Mesothelial cell of epicardium (in vitro differentiated cells): Measurements from ENCODE around the gene AHSA1. TPM values are rescaled to one million over a fixed set of nuclear protein-coding genes. Genes with fewer than 3 reads are reported as not detected.

ENCODE experiments used
- DNase-seq, 2 experiments: peaks; one replicate each; pipeline ENCODE4 v3.0.0; 2021; ENCODE audit warnings: low spot score in 2 of 2; ENCODE audit not compliant: unreplicated experiment in 2 of 2
- H3K27ac Mint-ChIP-seq: 2 replicates; pipeline ENCODE4 v1.8.0; 2021; ENCODE audit warnings: mixed read lengths
- H3K27me3 Mint-ChIP-seq: 2 replicates; pipeline ENCODE4 v1.8.0; 2021; ENCODE audit warnings: low read depth, mixed read lengths
- H3K36me3 Mint-ChIP-seq: 2 replicates; pipeline ENCODE4 v1.8.0; 2021; ENCODE audit warnings: mixed read lengths
- H3K4me1 Mint-ChIP-seq: 2 replicates; pipeline ENCODE4 v1.8.0; 2021; ENCODE audit warnings: mixed read lengths
- H3K4me3 Mint-ChIP-seq: 2 replicates; pipeline ENCODE4 v1.8.0; 2021; ENCODE audit warnings: mild to moderate bottlenecking, moderate library complexity, mixed read lengths
- H3K9me3 Mint-ChIP-seq: 2 replicates; pipeline ENCODE4 v1.8.0; 2021; ENCODE audit warnings: mixed read lengths
- CTCF ChIP-seq: fragments of 200-600 bp; sonication (generic); IDR thresholded peaks from one replicate; pipeline ENCODE4 v1.5.0; 2021; ENCODE audit warnings: antibody characterized with exemption; ENCODE audit not compliant: unreplicated experiment
- total RNA-seq: library from RNA; stranded (reverse); gene quantifications from 3 replicates; pipeline ENCODE4 v1.2.1, GENCODE V29; 2021

The AHSA1 gene
- total RNA-seq, 1 donor from 2014 or later: 99.9 TPM

DNA sequence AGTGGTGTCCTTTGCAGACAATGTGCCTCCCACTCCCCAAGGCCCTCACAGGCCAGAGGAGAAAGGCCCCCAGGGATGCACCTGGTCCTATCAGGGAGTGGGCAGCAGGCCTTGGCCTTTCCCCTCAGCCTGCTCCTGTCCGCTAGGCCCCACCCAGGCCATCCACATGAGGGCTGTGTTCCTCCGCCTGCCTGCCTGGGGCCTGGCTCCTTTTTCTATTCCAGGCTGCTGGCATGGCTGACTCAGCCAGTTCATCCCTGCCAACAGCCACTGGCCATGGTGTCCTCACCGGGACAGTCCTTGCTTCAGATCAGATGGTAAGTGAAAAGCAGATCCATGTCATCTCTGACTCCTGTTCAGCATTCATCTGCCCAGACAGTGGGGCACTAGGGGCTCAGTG is 27.4 kb downstream of the AHSA1 start:
- Mint-ChIP-seq H3K27ac (no peak overlapping the region), H3K9me3 (no peaks in the 10 kb centered on the region), H3K4me1 (no peaks in the 10 kb centered on the region), H3K36me3 (no peaks in the 10 kb centered on the region), H3K4me3 (no peak overlapping the region), H3K27me3 (no peaks in the 10 kb centered on the region)
- no peak for DNase-seq
- TF ChIP-seq CTCF: no peak

- Mint-ChIP-seq H3K9me3 (no peaks in the 10 kb centered on the region), H3K27ac (no peak overlapping the region), H3K4me3 (no peak overlapping the region), H3K4me1 (no peaks in the 10 kb centered on the region), H3K36me3 (no peaks in the 10 kb centered on the region), H3K27me3 (no peaks in the 10 kb centered on the region)
- no peak for TF ChIP-seq CTCF
- DNase-seq: no peak
These were observed 28.2 kb downstream of the AHSA1 start for GRCh38 chr14:77485901-77486678.

- no peak overlapping the region for H3K4me3 Mint-ChIP-seq
- H3K36me3 Mint-ChIP-seq: no peaks in the 10 kb centered on the region
- H3K27ac Mint-ChIP-seq: no peak overlapping the region
- H3K27me3 Mint-ChIP-seq: no peaks in the 10 kb centered on the region
- H3K4me1 Mint-ChIP-seq: no peaks in the 10 kb centered on the region
- no peak for TF ChIP-seq CTCF
- DNase-seq: no peak
- no peaks in the 10 kb centered on the region for H3K9me3 Mint-ChIP-seq
These were observed 30.7 kb downstream of the AHSA1 start for GRCh38 chr14:77488558-77488957.

DNA sequence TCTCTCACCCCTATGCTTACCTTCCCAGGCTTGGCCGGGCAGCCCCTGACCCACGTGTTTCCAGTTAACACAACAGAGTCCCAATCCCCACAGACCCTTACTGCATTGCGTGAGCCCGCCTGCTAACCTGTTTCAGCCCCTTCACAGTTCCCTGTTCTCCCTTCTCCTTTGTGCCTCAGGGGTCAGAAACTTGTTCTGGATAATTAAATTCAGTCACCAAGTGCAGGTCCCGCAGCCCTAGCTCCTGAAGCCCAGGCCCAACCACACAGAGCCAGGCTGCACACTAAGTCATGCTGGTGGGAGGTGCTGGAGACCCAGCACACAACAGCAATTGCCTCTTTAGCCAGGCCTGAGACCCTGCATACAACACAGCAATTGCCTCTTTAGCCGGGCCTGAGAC is 31.1 kb downstream of the AHSA1 start:
- Mint-ChIP-seq H3K27me3 (no peaks in the 10 kb centered on the region), H3K36me3 (no peaks in the 10 kb centered on the region), H3K4me1 (no peaks in the 10 kb centered on the region), H3K4me3 (no peak overlapping the region), H3K27ac (no peak overlapping the region), H3K9me3 (no peaks in the 10 kb centered on the region)
- DNase-seq: no peak
- no peak for TF ChIP-seq CTCF

GRCh38 chr14:77490347-77490986 is 32.6 kb downstream of the AHSA1 start:
- no peaks in the 10 kb centered on the region for H3K4me1 Mint-ChIP-seq
- no peak overlapping the region for H3K27ac Mint-ChIP-seq
- no peak overlapping the region for H3K4me3 Mint-ChIP-seq
- no peak for TF ChIP-seq CTCF
- DNase-seq: no peak
- no peaks in the 10 kb centered on the region for H3K27me3 Mint-ChIP-seq
- no peaks in the 10 kb centered on the region for H3K9me3 Mint-ChIP-seq
- H3K36me3 Mint-ChIP-seq: no peaks in the 10 kb centered on the region
